CD4-positive, alpha-beta T cell (primary cell): ENCODE results near the gene HOXA3. TPM values are rescaled to one million over a fixed set of nuclear protein-coding genes. Genes with fewer than 3 reads are reported as not detected.
A peak's percentile ranks its signal among the peaks of the same experiment; 100 is the strongest.

Source experiments
- ATAC-seq: fragments of 200-7000 bp; cut with Tn5 transposase; one replicate; pipeline ENCODE4 v1.10.0; 2022; ENCODE audit warnings: mild to moderate bottlenecking; ENCODE audit not compliant: poor library complexity
- CTCF ChIA-PET: fragments of 350-600 bp; sonication (Branson Sonifier 250); formaldehyde crosslinking; loops from one replicate; lab custom pipeline; 2021; ENCODE audit warnings: antibody characterized with exemption, inconsistent platforms; lab: Charles Lee
- POLR2A ChIA-PET: fragments of 350-600 bp; sonication (Branson Sonifier 250); formaldehyde crosslinking; loops from one replicate; lab custom pipeline; 2021; ENCODE audit warnings: antibody characterized with exemption, inconsistent platforms; lab: Charles Lee
- DNase-seq, 14 experiments: peaks; one replicate each; pipeline ENCODE4 v3.0.0-alpha.2; 2013 to 2020; ENCODE audit warnings: mixed read lengths in 2 of 14
- H3K27ac ChIP-seq, 2 donors: one replicate each; pipeline versions ENCODE4 v1.5.1 to v1.7.0; 2013; ENCODE audit warnings: low read length in 2 of 2, low read depth in 1 of 2, mild to moderate bottlenecking in 1 of 2
- H3K27me3 ChIP-seq, 2 experiments: 1 replicate in 1 of 2; 2 replicates in 1 of 2; pipeline versions ENCODE4 v1.6.1 to v1.7.0; 2013; ENCODE audit warnings: low read length in 2 of 2, control low read depth in 1 of 2, mild to moderate bottlenecking in 1 of 2, moderate library complexity in 1 of 2; ENCODE audit not compliant: insufficient read depth in 2 of 2, control insufficient read depth in 1 of 2
- H3K36me3 ChIP-seq: one replicate; pipeline ENCODE4 v1.6.1; 2013; ENCODE audit warnings: low read length, control low read depth; ENCODE audit not compliant: insufficient read depth
- H3K4me1 ChIP-seq: one replicate; pipeline ENCODE4 v1.6.1; 2013; ENCODE audit warnings: low read length, control low read depth; ENCODE audit not compliant: insufficient read depth
- H3K4me3 ChIP-seq: one replicate; pipeline ENCODE4 v1.5.1; 2013; ENCODE audit warnings: mild to moderate bottlenecking, low read length, moderate library complexity
- H3K9me3 ChIP-seq, 2 experiments: 1 replicate in 1 of 2; 2 replicates in 1 of 2; pipeline versions ENCODE4 v1.6.1 to v1.7.0; 2013; ENCODE audit warnings: low read length in 2 of 2, mild to moderate bottlenecking in 2 of 2, control low read depth in 1 of 2, moderate library complexity in 1 of 2; ENCODE audit not compliant: control insufficient read depth in 1 of 2, insufficient read depth in 1 of 2
- H3K27ac Mint-ChIP-seq: one replicate; pipeline ENCODE4 v1.8.0; 2020; ENCODE audit warnings: mixed read lengths
- H3K27me3 Mint-ChIP-seq: one replicate; pipeline ENCODE4 v1.8.0; 2021; ENCODE audit warnings: mixed read lengths
- H3K36me3 Mint-ChIP-seq: one replicate; pipeline ENCODE4 v1.8.0; 2021; ENCODE audit warnings: low read depth, mixed read lengths
- H3K4me1 Mint-ChIP-seq: one replicate; pipeline ENCODE4 v1.8.0; 2021; ENCODE audit warnings: low read depth, mixed read lengths
- H3K4me3 Mint-ChIP-seq: one replicate; pipeline ENCODE4 v1.8.0; 2020; ENCODE audit warnings: mild to moderate bottlenecking, mixed read lengths
- H3K9me3 Mint-ChIP-seq: one replicate; pipeline ENCODE4 v1.8.0; 2020; ENCODE audit warnings: mixed read lengths
- CTCF ChIP-seq: fragments of 200-600 bp; IDR thresholded peaks from one replicate; pipeline ENCODE4 v1.8.0; 2022; ENCODE audit warnings: antibody characterized with exemption, mild to moderate bottlenecking
- intact Hi-C, 2 experiments: fragments of 100-400 bp; cut with DNase I in 1 of 2; cut with micrococcal nuclease in 1 of 2; formaldehyde crosslinking; loops; one replicate each; pipeline versions ENCODE4 v1.15.1 to v1.9.0; 2023 to 2025; cut with DNase I, micrococcal nuclease
- total RNA-seq, 174 experiments: library from RNA in 2 of 174; stranded (reverse) in 2 of 174; gene quantifications; one replicate each; pipeline ENCODE4 v1.2.3 and lab custom pipeline; 2021 to 2026

The HOXA3 gene
- total RNA-seq, 2 experiments from 2014 or later: not detected

GRCh38 chr7:27094304-27095049, 57.9 kb downstream of the HOXA3 start:
- peak overlapping the region; percentile 90 for H3K4me3 Mint-ChIP-seq
- peaks cover 68 to 79% of the 10 kb centered on the region in 2 experiments for H3K27me3 ChIP-seq
- peaks cover 43% of the 10 kb centered on the region for H3K4me1 ChIP-seq
- peaks cover 91% of the 10 kb centered on the region for H3K27me3 Mint-ChIP-seq
- no peak overlapping the region for H3K27ac ChIP-seq
- peaks cover 22% of the 10 kb centered on the region for H3K4me1 Mint-ChIP-seq
- POLR2A ChIA-PET: no interaction called here
- CTCF ChIA-PET: interaction anchor here (1.5 kb wide), 1 partner anchor 67 kb away, joined by 4 read pairs; no protein-coding TSS in a partner anchor
- H3K36me3 Mint-ChIP-seq: no peaks in the 10 kb centered on the region
- DNase-seq (no peak), ATAC-seq (no peak)
- H3K9me3 Mint-ChIP-seq: no peaks in the 10 kb centered on the region
- H3K4me3 ChIP-seq: no peak overlapping the region
- intact Hi-C loops: loop anchor here in 1 of 2 experiments (10.0 kb wide), 2 partner anchors 230 to 1240 kb away; partner anchors contain the start of gene SKAP2
- TF ChIP-seq CTCF: no peak
- peaks cover 0 to 15% of the 10 kb centered on the region in 2 experiments for H3K9me3 ChIP-seq
- no peak overlapping the region for H3K27ac Mint-ChIP-seq
- H3K36me3 ChIP-seq: no peaks in the 10 kb centered on the region

- H3K36me3 ChIP-seq: no peaks in the 10 kb centered on the region
- ChIA-PET POLR2A (no interaction called here), CTCF (interaction anchor here (0.8 to 1.5 kb wide), 2 partner anchors 9 to 68 kb away, joined by 3 to 4 read pairs; no protein-coding TSS in a partner anchor)
- Mint-ChIP-seq H3K4me3 (no peak overlapping the region), H3K27me3 (peaks cover 89% of the 10 kb centered on the region), H3K9me3 (peaks cover 2% of the 10 kb centered on the region), H3K4me1 (peaks cover 22% of the 10 kb centered on the region), H3K36me3 (no peaks in the 10 kb centered on the region), H3K27ac (no peak overlapping the region)
- H3K4me3 ChIP-seq: no peak overlapping the region
- ATAC-seq: no peak
- intact Hi-C loops: loop anchor here in 1 of 2 experiments (10.0 kb wide), 2 partner anchors 229 to 1239 kb away; partner anchors contain the start of gene SKAP2
- no peak for DNase-seq
- H3K9me3 ChIP-seq: peaks cover 0 to 10% of the 10 kb centered on the region in 2 experiments
- H3K27me3 ChIP-seq: peaks cover 66 to 83% of the 10 kb centered on the region in 2 experiments
- peaks cover 40% of the 10 kb centered on the region for H3K4me1 ChIP-seq
- TF ChIP-seq CTCF: no peak
- no peak overlapping the region for H3K27ac ChIP-seq
Measured at GRCh38 chr7:27093184-27093895, 59.0 kb downstream of the HOXA3 start.

- peaks cover 20% of the 10 kb centered on the region for H3K4me1 Mint-ChIP-seq
- H3K36me3 Mint-ChIP-seq: no peaks in the 10 kb centered on the region
- H3K27me3 ChIP-seq: peaks cover 65 to 87% of the 10 kb centered on the region in 2 experiments
- H3K27me3 Mint-ChIP-seq: peaks cover 87% of the 10 kb centered on the region
- H3K27ac ChIP-seq: no peak overlapping the region
- H3K9me3 Mint-ChIP-seq: peaks cover 2% of the 10 kb centered on the region
- DNase-seq (no peak), ATAC-seq (no peak)
- H3K4me3 ChIP-seq: no peak overlapping the region
- H3K27ac Mint-ChIP-seq: no peak overlapping the region
- ChIA-PET CTCF (interaction anchor here (0.8 to 1.5 kb wide), 2 partner anchors 9 to 68 kb away, joined by 3 to 4 read pairs; no protein-coding TSS in a partner anchor), POLR2A (no interaction called here)
- no peak overlapping the region for H3K4me3 Mint-ChIP-seq
- H3K36me3 ChIP-seq: no peaks in the 10 kb centered on the region
- peaks cover 40% of the 10 kb centered on the region for H3K4me1 ChIP-seq
- intact Hi-C loops: loop anchor here in 1 of 2 experiments (10.0 kb wide), 2 partner anchors 228 to 1238 kb away; partner anchors contain the start of gene SKAP2
- TF ChIP-seq CTCF: no peak
- H3K9me3 ChIP-seq: peaks cover 0 to 10% of the 10 kb centered on the region in 2 experiments
Measured at GRCh38 chr7:27092819-27093110, 59.6 kb downstream of the HOXA3 start.
